Adipose tissue (tissue), 3 donors: ENCODE measurements around the gene TNRC6B. TPM values are rescaled to one million over a fixed set of nuclear protein-coding genes. Genes with fewer than 3 reads are reported as not detected.
"Not testable (repeated sequence)": the region's sequence is repeated elsewhere in the genome, so short reads cannot be mapped to it uniquely, and the experiment has no call there.

ENCODE experiments used
- H3K27ac ChIP-seq: one replicate; pipeline ENCODE4 v1.5.1; 2013; ENCODE audit warnings: low read depth, low read length
- WGBS, 3 donors: extraction: QIAGEN DNeasy Blood & Tissue Kit; methylation state at CpG; one replicate each; pipeline ENCODE4 v1.1.7; 2013; 5-methylcytosine and 5-hydroxymethylcytosine counted together
- polyA plus RNA-seq, 3 donors: library from polyadenylated mRNA; stranded (reverse); fragments of 200-250 nt; gene quantifications; one replicate each; pipeline ENCODE4 v1.2.3, GENCODE V29; 2013
- donor health status: healthy with polysubstance abuse.
- donor health status: Bipolar disorder and iron deficiency.
- donor health status: healthy.

TNRC6B gene
- polyA plus RNA-seq, 3 donors, result 1.7 to 7.2 (median 3.4) TPM

GRCh38 chr22:40204321-40205116, 26.8 kb downstream of the TNRC6B start:
- H3K27ac ChIP-seq, result no peak overlapping the region
- WGBS, 3 donors, result 32 to 49% (median 37%) methylated on average over 5 of the region's 5 CpGs

- no peak overlapping the region for H3K27ac ChIP-seq
- WGBS, 3 donors, result 93 to 94% (median 93%) methylated on average over 15 of the region's 15 CpGs
Observed at GRCh38 chr22:40206561-40206960, 28.8 kb downstream of the TNRC6B start.

GRCh38 chr22:40210818-40211217, 33.1 kb downstream of the TNRC6B start:
- no peak overlapping the region for H3K27ac ChIP-seq
- WGBS, 3 donors, result 41 to 86% (median 66%) methylated on average over 1 of the region's 1 CpG

GRCh38 chr22:40211476-40212054, 33.8 kb downstream of the TNRC6B start:
- WGBS, 3 donors, result 58 to 83% (median 64%) methylated on average over 12 of the region's 12 CpGs
- H3K27ac ChIP-seq, result no peak overlapping the region

GRCh38 chr22:40212121-40212520, 34.4 kb downstream of the TNRC6B start:
- 18 to 27% (median 26%) methylated on average over 2 of the region's 2 CpGs for WGBS, 3 donors
- no peak overlapping the region for H3K27ac ChIP-seq

GRCh38 chr22:40213478-40213877, 35.8 kb downstream of the TNRC6B start:
- 32 to 52% (median 34%) methylated on average over 4 of the region's 4 CpGs for WGBS, 3 donors
- no peak overlapping the region for H3K27ac ChIP-seq

GRCh38 chr22:40215266-40215665, 37.5 kb downstream of the TNRC6B start:
- H3K27ac ChIP-seq, result no peak overlapping the region
- WGBS, 3 donors, result 29 to 52% (median 38%) methylated on average over 3 of the region's 3 CpGs

- no peak overlapping the region for H3K27ac ChIP-seq
- WGBS, 3 donors, result 57 to 85% (median 63%) methylated on average over 11 of the region's 11 CpGs
Observed at GRCh38 chr22:40216041-40216756, 38.5 kb downstream of the TNRC6B start.

GRCh38 chr22:40218152-40218551, 40.4 kb downstream of the TNRC6B start:
- H3K27ac ChIP-seq, result no peak overlapping the region
- WGBS, 3 donors, result 85 to 89% (median 87%) methylated on average over 4 of the region's 4 CpGs

- H3K27ac ChIP-seq, result no peak overlapping the region
- WGBS, 3 donors, result 77 to 80% (median 77%) methylated on average over 6 of the region's 6 CpGs
Observed at GRCh38 chr22:40218723-40219294, 41.1 kb downstream of the TNRC6B start.

- WGBS, 3 donors, result 31 to 63% (median 41%) methylated on average over 8 of the region's 8 CpGs
Observed at GRCh38 chr22:40220316-40221054, 42.8 kb downstream of the TNRC6B start.

GRCh38 chr22:40221055-40221414, 43.3 kb downstream of the TNRC6B start:
- 59 to 82% (median 68%) methylated on average over 5 of the region's 5 CpGs for WGBS, 3 donors
- H3K27ac ChIP-seq, result no peak overlapping the region

More at GRCh38 chr22:40220316-40221054, 42.8 kb downstream of the TNRC6B start:
- no peak overlapping the region for H3K27ac ChIP-seq

GRCh38 chr22:40222979-40223378, 45.3 kb downstream of the TNRC6B start:
- 78 to 95% (median 81%) methylated on average over 8 of the region's 8 CpGs for WGBS, 3 donors
- H3K27ac ChIP-seq, result not testable (repeated sequence)

- 77 to 89% (median 81%) methylated on average over 6 of the region's 6 CpGs for WGBS, 3 donors
- H3K27ac ChIP-seq, result no peak overlapping the region
Observed at GRCh38 chr22:40224702-40225101, 47.0 kb downstream of the TNRC6B start.

- H3K27ac ChIP-seq, result no peak overlapping the region
Observed at GRCh38 chr22:40226620-40227019, 48.9 kb downstream of the TNRC6B start.

GRCh38 chr22:40231618-40232313, 54.0 kb downstream of the TNRC6B start:
- WGBS, 3 donors, result 91 to 95% (median 94%) methylated on average over 6 of the region's 6 CpGs
- H3K27ac ChIP-seq, result no peak overlapping the region

GRCh38 chr22:40232624-40233023, 54.9 kb downstream of the TNRC6B start:
- no peak overlapping the region for H3K27ac ChIP-seq
- WGBS, 3 donors, result 94 to 98% (median 96%) methylated on average over 15 of the region's 15 CpGs

- 97 to 99% (median 98%) methylated on average over 8 of the region's 8 CpGs for WGBS, 3 donors
- H3K27ac ChIP-seq, result no peak overlapping the region
Observed at GRCh38 chr22:40233886-40234285, 56.2 kb downstream of the TNRC6B start.
